ENCODE measurements around the gene PIP5K1B. TPM values are rescaled to one million over a fixed set of nuclear protein-coding genes. Genes with fewer than 3 reads are reported as not detected.

PIP5K1B gene
- total RNA-seq, 2 donors from 2014 or later = 2.6 to 2.7 TPM

DNA sequence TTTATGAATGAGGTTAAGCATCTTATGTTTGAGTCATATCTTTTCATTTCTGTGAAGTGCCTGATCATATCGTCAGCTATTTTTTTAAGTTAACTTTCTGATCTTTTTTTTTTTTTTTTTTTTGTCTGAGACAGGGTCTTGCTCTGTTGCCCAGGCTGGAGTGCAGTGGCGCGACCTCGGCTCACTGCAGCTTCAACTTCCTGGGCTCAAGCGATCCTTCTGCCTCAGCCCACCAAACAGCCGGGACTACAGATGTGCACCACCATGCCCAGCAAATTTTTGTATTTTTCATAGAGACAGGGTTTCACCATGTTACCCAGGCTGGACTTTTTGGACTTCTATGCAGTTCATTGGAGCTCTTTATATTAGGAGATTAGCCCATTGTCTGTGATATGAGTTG is 168.1 kb downstream of the PIP5K1B start:
- no peak for DNase-seq (ENCODE audit: low spot score)
- intact Hi-C loops (cut with DNase I) = no loop called here

DNA sequence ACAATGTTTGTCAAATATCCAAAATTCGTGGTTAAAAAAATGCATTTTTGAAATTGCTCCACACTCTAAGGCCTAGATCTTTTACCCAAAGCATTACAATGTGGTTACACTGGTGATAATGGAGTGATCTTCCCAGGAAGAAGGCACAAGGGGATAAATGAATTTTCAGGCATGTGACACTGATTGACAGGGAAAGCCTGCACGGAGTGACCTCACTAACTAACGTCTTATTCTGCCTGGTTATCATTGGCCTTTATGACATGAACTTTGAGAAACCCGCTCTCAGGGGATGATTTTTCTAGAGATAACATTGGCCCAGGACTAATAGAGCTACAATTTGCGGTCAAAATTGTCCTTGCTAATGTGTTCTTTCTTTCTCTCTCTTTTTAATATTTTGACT is 171.2 kb downstream of the PIP5K1B start:
- intact Hi-C loops (cut with DNase I) = no loop called here

DNA sequence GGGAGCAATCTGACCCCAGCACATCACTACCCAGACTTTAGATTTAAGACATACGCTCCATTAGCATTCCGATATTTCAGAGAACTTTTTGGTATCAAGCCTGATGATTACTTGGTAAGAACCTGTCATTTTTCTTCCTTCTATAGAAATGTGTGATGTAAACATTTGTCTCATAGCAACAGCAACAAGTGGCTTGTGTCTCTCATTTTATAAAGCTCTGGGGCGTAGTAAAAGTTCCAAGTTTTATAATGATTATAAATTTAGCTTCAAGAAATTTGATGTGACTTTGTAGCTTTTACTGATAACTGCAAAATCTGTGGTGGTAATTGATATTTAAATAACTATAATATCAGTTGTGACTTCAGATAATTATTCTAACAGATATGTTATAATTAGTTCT is 171.6 kb downstream of the PIP5K1B start:
- intact Hi-C loops (cut with DNase I) = no loop called here
- no peak for DNase-seq (ENCODE audit: low spot score)

More for the DNA sequence above, 171.2 kb downstream of the PIP5K1B start:
- no peak for DNase-seq (ENCODE audit: low spot score)

DNA sequence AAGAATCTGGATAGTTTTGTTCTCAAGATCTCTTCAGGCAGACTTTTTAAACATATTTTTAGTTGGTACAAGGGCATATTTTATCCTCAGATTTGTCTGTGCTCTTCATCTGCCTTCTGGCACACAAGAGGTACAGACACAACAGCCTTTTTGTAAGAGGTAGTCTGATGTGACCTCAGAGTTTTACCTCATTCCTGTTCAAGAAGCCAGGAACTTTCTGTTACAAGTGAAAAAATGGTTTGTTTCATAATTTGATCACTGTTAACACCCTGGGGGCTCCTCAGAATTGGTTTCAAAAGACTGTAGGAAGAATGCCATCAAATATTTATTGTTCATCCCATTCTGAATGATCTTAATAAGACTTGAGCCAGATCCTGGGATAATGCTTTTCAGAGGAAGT is 172.2 kb downstream of the PIP5K1B start:
- intact Hi-C loops (cut with DNase I) = no loop called here
- DNase-seq (ENCODE audit: low spot score) = no peak

DNA sequence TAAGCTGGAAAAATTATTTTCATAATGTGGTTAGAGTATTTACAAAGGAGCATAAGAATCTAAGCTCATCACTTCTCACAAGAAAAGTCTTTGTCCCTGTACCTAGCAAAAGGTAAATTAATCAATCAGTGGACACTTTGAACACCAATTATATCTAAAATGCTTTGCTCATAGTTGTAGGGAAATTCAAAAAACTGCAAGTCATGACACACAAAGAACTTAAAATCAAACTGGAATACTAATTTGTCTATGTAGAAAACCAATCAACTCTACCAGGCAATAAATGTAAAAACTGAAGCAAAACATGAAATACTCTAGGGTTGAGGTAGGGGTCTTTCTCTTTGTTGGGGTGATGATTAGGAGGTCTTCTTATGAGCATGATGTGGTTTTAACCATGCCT is 173.4 kb downstream of the PIP5K1B start:
- intact Hi-C loops (cut with DNase I) = no loop called here
- no peak for DNase-seq (ENCODE audit: low spot score)

DNA sequence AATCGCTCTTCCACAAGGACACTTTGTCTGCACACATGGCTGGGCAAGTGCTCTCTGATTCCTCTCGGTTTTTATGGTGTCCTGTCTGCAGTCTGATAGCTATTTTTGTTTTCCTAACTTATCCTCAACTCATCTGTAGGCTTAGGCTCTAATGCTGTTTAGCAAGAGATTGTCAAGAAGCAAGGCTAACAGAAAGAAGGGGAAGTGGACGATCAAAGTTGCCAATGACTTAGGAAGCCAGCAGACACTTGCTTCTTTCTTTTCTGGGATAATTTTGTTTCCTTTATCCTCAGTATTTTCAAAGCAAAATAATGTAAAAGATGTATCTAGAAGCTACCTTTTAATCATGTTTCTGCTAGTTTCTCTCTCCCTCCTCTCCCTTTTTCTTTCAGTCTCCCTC is 178.2 kb downstream of the PIP5K1B start:
- no peak for DNase-seq (ENCODE audit: low spot score)
- intact Hi-C loops (cut with DNase I) = no loop called here

DNA sequence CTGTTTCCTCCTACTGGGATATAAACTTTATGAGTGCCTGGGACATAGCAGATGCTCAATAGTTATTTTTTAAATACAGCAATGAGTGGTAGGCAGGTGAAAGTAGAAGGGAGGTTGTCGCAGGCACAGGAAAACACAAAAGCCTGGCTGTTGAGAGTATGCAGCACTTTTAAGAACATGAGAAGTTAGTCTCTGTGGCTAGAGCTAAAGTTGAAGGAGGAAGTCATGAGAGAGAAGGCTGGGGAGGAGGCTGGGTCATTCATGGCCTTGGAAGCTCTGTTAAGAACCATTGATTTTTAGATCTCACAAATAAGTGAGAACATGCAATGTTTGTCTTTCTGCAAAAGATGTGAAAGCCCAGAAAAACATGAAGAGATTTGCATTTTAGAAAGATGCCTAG is 182.2 kb downstream of the PIP5K1B start:
- intact Hi-C loops (cut with DNase I) = no loop called here
- DNase-seq (ENCODE audit: low spot score) = no peak

DNA sequence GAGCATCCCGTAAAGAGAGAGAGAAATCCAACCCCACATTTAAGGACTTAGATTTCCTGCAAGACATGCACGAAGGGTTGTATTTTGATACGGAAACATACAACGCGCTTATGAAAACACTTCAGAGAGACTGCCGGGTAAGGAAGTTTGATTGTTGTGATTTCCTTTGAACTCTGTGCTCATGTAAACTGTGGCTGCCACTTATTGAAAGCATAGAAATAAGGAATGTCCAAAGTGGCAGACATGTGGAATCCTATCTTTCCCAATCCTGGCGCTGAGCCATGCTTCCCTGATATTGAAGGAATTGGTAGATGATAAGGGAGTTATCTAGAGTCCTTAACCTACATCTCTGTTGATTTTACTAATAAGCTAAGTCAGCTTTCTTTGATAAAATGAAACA is 189.5 kb downstream of the PIP5K1B start:
- intact Hi-C loops (cut with DNase I) = no loop called here
- DNase-seq (ENCODE audit: low spot score) = no peak

DNA sequence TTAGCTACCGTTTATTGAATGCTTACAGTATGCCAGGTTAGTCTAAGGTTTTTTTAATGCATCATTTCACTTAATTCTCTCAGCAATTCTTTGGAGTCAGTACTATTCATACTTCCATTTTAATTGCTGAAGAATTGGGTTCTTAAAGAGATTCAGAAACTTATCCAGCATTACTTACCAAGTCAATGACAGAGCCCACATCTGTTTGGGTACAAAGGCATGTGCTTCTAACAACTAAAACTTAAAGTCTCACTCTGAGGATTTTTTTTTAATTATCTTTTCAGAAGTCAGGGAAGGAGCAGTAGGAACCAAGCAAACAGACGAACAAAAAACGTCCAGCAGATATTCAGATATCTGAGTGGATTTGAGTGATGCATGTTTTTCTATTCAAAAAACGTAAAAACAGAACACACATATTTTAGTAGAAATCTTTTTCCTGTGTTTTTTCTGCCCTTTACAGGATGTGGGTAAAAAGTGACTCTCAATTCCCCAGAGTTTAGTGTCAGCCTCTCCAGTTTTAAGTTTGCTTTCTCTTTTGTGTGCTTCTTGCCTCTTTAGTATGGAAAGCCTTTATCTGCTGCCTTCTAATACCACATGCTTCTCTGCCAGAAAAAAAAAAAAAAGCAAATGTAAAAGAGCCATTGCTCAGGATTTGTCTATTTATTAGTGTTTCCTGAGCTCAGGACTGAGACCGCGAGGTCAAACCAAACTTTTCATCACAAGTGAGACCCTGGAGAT is 190.9 kb downstream of the PIP5K1B start:
- DNase-seq (ENCODE audit: low spot score) = no peak
- intact Hi-C loops (cut with DNase I) = no loop called here

DNA sequence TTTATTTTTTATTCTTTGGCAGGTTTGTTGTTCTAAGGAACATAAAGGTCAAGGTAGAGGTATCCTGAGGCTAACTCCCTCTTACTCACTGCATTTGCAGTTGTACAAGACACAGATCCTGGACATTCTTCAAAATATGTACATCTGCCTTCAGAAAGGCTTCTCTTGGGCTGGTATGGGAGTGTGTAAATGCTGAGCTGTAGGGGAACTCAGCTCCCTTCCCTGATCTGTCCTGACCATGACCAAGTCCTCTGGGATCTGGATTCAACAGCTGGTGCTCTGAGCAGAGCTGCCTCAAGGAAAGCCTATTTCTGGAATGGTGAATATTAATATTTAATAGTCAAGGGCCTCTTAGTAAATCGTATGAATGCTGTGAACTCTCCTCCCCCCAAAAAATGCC is 191.4 kb downstream of the PIP5K1B start:
- DNase-seq (ENCODE audit: low spot score) = no peak
- intact Hi-C loops (cut with DNase I) = no loop called here

DNA sequence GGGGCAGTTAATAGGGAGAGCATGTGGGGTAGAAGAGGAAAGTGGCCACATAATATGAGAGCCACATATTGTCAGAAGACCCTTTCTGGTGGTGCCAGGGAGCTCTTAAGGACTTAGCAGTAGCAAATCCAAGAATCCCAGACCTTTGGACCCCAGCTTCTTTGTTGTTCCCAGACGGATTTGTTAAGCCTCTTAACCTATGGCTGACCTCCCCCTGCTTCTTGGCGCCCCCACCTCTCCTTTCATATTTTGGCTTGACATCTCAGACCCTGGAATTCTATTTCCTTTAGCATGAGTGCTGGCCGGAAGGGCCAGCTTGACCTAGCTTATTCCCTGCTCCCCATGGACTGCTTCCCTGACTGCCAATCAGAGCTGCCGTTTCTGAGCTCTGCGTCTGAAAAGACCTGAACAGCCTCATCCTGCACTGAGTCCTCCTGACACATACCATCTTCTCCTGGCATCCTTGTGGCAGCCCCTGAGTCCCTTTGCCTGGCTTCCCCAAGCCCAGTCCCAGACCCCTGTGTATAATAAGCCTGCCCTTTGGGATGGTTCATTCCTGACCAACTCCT is 192.6 kb downstream of the PIP5K1B start:
- DNase-seq (ENCODE audit: low spot score) = no peak
- intact Hi-C loops (cut with DNase I) = no loop called here

DNA sequence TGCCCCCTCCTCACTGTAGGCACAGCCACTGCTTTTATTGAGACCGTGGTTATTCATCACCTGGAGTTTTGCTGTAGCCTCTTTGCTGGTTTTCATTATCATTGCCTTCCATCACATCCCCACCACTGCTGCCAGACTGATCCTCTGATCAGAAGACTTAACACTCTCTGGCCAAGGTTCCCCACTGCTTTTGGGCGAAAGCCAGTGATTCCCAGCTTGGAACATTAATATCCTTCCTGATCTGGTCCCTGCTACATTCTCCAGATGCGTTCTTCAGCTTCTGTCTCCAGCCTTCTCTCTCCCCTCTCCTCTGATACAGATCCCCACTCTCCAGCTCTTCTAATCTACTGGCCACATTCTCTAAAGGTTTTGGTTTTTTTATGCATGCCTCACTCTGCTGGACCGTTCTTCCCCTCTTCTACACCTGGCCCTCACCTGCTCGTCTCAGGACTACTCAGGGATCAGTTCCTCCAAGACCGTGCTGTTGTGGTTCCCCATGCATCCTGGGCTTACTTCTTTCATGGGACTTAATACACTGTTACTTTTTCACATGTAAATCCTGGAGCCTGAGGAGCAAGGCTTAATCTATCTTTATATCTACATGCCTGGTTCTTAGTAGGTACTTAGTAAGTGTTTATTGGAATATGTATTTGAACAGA is 193.9 kb downstream of the PIP5K1B start:
- intact Hi-C loops (cut with DNase I) = no loop called here
- DNase-seq (ENCODE audit: low spot score) = no peak

DNA sequence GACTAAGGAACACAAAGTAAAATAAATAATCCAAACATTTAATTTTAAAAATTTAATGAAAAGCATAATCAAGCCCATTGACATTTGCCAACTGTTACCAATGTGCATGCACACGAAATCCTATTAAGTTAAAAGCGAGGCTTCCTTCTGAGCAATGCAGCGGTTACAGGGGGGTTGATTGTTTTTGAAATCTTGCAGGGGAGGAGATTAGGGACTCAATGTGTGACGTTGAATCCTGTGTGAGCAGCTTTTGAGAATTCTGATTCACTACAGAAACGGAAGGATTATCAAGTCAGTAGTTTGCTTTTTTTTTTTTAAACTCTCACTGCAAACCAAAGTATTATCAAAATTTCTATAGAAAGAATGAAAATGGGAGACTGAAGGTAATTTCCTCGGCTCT is 199.4 kb downstream of the PIP5K1B start:
- intact Hi-C loops (cut with DNase I) = no loop called here

DNA sequence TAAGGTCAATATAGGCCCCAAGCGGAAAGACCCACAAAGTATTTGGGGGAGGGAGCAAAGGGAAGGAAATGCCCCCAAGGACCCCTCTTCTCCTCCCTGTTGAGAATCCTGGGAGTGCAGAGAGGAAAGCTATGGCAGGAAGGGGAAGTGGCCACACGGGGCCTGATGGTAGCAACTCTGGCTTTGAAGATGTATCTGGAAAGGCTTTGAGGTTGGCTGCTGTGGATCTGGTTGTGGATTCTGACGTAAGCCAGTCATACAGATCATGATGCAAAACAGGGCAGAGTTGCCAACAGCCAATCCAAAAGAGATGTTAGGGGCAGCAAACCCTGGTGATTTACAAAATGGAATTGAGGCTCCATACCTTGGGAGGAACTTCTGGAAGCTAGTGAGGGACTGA is 200.1 kb downstream of the PIP5K1B start:
- no peak for DNase-seq (ENCODE audit: low spot score)
- intact Hi-C loops (cut with DNase I) = no loop called here

More for the DNA sequence above, 199.4 kb downstream of the PIP5K1B start:
- no peak for DNase-seq (ENCODE audit: low spot score)

DNA sequence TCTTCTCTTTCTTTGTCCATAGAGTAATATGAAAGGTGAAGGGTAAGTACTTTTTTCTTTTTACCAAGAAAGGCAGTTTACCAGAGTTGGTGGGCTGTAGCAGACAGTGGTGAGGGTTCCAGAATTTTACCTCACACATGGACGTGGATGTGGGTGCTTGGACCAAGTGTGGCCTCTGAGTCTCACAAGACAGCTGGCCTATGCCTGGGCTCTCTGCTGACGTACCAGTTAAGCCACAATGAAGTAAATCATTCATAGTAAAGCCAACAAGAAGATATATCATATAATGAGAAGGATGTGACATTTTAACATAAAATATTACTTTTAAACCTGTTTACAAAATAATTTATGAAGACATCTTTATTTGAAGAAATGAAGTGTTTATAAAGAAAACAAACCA is 202.9 kb downstream of the PIP5K1B start:
- intact Hi-C loops (cut with DNase I) = no loop called here
- no peak for DNase-seq (ENCODE audit: low spot score)

DNA sequence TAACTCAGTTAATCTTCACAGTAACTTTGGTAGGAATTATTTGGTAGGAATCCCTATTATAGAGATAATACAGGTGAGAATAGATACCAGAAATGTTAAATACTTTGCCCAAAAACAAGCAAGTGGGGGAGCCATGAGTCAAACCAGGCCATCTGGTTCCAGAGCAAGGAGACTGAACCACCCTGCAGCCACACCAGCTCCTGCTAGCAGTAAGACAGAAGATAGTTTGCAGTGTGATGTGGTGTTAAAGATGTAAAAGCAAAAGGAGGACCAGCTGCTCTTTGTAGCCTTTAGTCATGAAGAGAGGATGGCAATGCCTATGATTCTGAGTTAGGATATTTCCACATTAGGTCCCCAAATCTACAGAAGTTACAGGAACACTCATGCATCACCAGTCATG is 207.5 kb downstream of the PIP5K1B start:
- intact Hi-C loops (cut with DNase I) = no loop called here
- DNase-seq (ENCODE audit: low spot score) = no peak

DNA sequence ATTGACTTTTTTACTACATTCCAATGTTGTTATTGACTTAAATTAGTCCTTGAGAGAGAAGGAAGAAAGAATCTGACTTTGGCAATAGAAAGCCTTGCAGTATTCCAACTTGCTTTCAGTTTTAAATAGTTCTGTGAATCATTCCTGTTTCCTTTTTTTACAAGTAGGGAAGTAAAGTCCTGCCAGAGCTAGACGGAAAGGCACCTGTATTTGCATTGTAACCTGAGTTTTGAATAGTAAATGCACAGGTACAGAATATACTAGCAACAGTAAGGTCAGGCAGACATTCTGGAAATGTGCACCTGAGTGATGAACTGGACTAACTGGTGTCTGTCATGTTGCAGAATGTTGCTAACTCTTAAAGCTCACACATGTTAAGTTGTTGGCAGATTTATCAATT is 208.0 kb downstream of the PIP5K1B start:
- intact Hi-C loops (cut with DNase I) = no loop called here
- no peak for DNase-seq (ENCODE audit: low spot score)

DNA sequence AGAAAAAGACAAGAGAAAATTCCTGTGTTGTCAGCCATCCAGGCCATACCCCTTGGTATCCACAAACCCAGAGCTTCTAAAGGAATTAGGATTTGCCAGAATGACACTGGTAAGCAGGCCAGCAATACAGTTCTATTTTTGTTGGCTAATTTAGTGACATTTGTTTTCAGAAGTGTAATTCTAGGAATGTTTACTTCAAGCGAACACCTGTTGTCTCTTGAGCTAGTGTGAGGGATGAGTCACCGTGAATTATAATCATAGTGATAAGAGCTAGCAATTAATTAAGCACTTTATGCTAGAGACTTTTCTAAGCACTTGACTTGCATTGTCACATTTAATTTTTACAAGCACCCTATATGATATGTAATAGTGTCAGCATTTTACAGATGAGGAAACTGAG is 209.7 kb downstream of the PIP5K1B start:
- DNase-seq (ENCODE audit: low spot score) = no peak
- intact Hi-C loops (cut with DNase I) = no loop called here

DNA sequence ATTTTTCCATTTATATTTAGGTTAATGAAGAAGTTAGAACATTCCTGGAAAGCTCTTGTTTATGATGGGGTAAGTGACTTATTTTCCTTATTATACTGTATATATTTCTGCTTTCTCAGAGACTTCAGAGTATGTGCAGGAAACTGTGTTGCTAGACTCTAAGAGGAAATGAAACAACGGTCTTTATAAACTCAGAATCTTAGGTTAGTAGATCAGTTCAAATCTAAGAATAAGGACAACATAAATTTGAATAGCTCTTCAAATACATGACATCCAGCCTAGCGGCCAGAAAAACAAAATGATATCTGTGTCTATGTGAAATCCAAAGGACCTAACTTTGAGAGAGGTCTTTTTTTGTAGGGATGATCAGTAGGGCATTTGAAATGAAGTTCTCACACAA is 214.6 kb downstream of the PIP5K1B start:
- no peak for DNase-seq (ENCODE audit: low spot score)

DNA sequence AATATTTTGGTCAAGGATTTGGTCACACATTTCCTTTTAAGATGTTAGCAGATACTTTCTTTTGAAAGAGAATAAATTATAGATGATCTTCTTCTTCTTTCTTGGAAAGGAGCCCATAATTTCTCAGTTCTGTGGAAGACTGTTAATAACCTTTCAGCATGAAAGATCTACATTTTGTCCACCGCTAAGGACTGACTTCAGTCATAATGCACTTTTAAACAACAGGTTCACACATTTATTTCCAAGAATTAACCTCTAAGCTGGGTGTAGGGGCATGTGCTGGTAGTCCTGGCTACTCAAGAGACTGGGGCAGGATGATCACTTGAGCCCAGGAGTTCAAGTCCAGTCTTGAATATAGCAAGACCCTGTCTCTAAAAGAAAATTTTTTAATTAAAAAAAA is 215.9 kb downstream of the PIP5K1B start:
- DNase-seq (ENCODE audit: low spot score) = no peak
- intact Hi-C loops (cut with DNase I) = no loop called here

More for the DNA sequence above, 214.6 kb downstream of the PIP5K1B start:
- intact Hi-C loops (cut with DNase I) = no loop called here

DNA sequence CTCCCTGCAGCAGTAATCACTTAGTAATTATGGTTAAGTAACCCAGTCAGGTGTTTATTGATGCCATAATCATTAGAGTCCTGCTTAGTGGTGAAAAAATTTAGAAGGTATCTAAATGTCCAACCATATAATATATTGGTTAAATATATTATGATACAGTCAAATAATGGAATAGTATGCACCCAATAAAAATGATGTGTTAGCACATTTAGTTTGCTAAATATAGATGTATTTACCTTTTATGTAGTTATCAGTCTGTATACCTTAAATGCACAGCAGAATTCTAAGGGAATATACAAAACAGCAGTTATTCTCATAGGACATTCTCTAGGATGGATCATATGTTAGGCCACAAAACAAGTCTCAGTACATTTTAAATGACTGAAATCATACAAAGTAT is 218.4 kb downstream of the PIP5K1B start:
- intact Hi-C loops (cut with DNase I) = loop anchor here in 1 of 2 donors (2.0 kb wide), 1 partner anchor 61 kb away; no protein-coding TSS in a partner anchor
- no peak for DNase-seq (ENCODE audit: low spot score)
